K562 (cell line): ENCODE results near the gene ZC3H10.

Source experiments
- CTCF ChIP-seq, 3 experiments: IDR thresholded peaks in 2 of 3; conservative IDR thresholded peaks in 1 of 3; 2 replicates each; pipeline ENCODE4 v1.5.1; 2011 to 2012; ENCODE audit warnings: low read length in 3 of 3, mild to moderate bottlenecking in 3 of 3, control low read depth in 2 of 3, improper control_type of control experiment in 1 of 3, inconsistent platforms in 1 of 3, low read depth in 1 of 3, mixed read lengths in 1 of 3, moderate library complexity in 1 of 3; ENCODE audit not compliant: insufficient read depth in 2 of 3
- CXXC5 ChIP-seq: fragments of 250-450 bp; sonication (Bioruptor Pico); IDR thresholded peaks from 2 replicates; pipeline ENCODE4 v1.8.0; 2022; ENCODE audit warnings: inconsistent platforms, mild to moderate bottlenecking, moderate library complexity
- PATZ1 ChIP-seq: fragments of 250-450 bp; sonication (Bioruptor Pico); IDR thresholded peaks from 2 replicates; pipeline ENCODE4 v1.5.0; 2020; ENCODE audit warnings: mild to moderate bottlenecking, borderline replicate concordance
- PKNOX1 ChIP-seq: fragments of 450-650 bp; IDR thresholded peaks from 2 replicates; pipeline ENCODE4 v1.6.1; 2016
- RBM39 ChIP-seq: fragments of 200-400 bp; formaldehyde crosslinking; optimal IDR thresholded peaks from 2 replicates; pipeline ENCODE3; 2018; ENCODE audit warnings: low read depth, low read length
- RFX5 ChIP-seq: IDR thresholded peaks from 2 replicates; pipeline ENCODE4 v1.6.1; 2011; ENCODE audit warnings: low read depth, mild to moderate bottlenecking, improper control_type of control experiment, low read length
- ZNF134 ChIP-seq: fragments of 250-450 bp; sonication (Bioruptor Pico); conservative IDR thresholded peaks from 2 replicates; pipeline ENCODE4 v1.4.0; 2020

GRCh38 chr12:56122637-56123036 is 4.6 kb downstream of the ZC3H10 start:
- TF ChIP-seq PKNOX1: no peak
- TF ChIP-seq RBM39: no peak
- no peak for TF ChIP-seq CTCF (IDR thresholded peaks at IDR 0.05 in 2 of 3, conservative IDR thresholded peaks at IDR 0.05 in 1 of 3; ENCODE audit: insufficient read depth in 2 of 3, low read depth in 1 of 3, low read length in 3 of 3)
- no peak for TF ChIP-seq CXXC5 (CRISPR knock-in tag)
- no peak for TF ChIP-seq PATZ1 (CRISPR knock-in tag)
- no peak for TF ChIP-seq ZNF134 (CRISPR knock-in tag)
- no peak for TF ChIP-seq RFX5
